ENCODE data around the gene BRD7. TPM values are rescaled to one million over a fixed set of nuclear protein-coding genes. Genes with fewer than 3 reads are reported as not detected.

Gene BRD7
- total and polyA plus RNA-seq, 7 donors, result 34.2 to 56.4 (median 52.0) TPM

DNA sequence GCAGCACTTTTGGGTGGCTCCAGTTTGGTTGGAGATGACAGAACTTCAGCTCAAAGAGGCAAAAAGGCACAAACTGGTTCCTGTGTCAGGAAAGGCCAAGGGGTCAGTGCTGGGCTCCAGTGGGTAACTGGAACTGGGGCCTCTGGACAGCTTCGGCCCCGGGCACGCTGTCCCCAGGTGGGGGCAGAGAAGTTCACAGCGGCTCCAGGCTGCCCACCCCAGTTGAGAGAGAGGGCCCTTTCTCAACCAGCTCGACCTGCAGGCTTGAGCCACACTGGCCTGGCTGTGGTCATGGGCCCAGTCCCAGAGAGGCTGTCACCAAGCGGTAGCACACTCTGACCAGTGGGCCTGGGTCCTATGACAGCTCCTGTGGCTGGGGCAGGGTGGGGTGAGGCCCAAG, 77.9 kb downstream of the BRD7 start:
- H3K36me3 ChIP-seq, result peaks cover 0 to 6% (median 2%) of the 10 kb centered on the region in 4 donors
- H3K4me1 ChIP-seq, result no peaks in the 10 kb centered on the region
- H3K27ac ChIP-seq, result no peak overlapping the region
- intact Hi-C loops (cut with DNase I), result no loop called here
- DNase-seq, result no peak
- H3K4me3 ChIP-seq, result no peak overlapping the region
- no peaks in the 10 kb centered on the region for H3K27me3 ChIP-seq
- no peaks in the 10 kb centered on the region for H3K9me3 ChIP-seq
- WGBS, 2 donors, result 96 to 97% methylated on average over 6 of the region's 6 CpGs
- TF ChIP-seq EP300 (IDR thresholded peaks at IDR 0.05), result no peak
- TF ChIP-seq POLR2A (IDR thresholded peaks at IDR 0.05), result no peak
- TF ChIP-seq, protein P1, sequence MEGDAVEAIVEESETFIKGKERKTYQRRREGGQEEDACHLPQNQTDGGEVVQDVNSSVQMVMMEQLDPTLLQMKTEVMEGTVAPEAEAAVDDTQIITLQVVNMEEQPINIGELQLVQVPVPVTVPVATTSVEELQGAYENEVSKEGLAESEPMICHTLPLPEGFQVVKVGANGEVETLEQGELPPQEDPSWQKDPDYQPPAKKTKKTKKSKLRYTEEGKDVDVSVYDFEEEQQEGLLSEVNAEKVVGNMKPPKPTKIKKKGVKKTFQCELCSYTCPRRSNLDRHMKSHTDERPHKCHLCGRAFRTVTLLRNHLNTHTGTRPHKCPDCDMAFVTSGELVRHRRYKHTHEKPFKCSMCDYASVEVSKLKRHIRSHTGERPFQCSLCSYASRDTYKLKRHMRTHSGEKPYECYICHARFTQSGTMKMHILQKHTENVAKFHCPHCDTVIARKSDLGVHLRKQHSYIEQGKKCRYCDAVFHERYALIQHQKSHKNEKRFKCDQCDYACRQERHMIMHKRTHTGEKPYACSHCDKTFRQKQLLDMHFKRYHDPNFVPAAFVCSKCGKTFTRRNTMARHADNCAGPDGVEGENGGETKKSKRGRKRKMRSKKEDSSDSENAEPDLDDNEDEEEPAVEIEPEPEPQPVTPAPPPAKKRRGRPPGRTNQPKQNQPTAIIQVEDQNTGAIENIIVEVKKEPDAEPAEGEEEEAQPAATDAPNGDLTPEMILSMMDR (IDR thresholded peaks at IDR 0.05), result no peak
- TF ChIP-seq POLR2AphosphoS5 (IDR thresholded peaks at IDR 0.05), result no peak

- intact Hi-C loops (cut with DNase I), result no loop called here
These were observed 78.6 kb downstream of the BRD7 start for GRCh38 chr16:50289950-50290764.

GRCh38 chr16:50288920-50289319, 79.9 kb downstream of the BRD7 start:
- peaks cover 0 to 7% (median 2%) of the 10 kb centered on the region in 4 donors for H3K4me1 ChIP-seq
- H3K27me3 ChIP-seq, result no peaks in the 10 kb centered on the region
- TF ChIP-seq, protein P1 (IDR thresholded peaks at IDR 0.05), result no peak
- TF ChIP-seq EP300 (IDR thresholded peaks at IDR 0.05) (no peak), POLR2A (IDR thresholded peaks at IDR 0.05) (no peak), POLR2AphosphoS5 (IDR thresholded peaks at IDR 0.05) (no peak)
- no peak for DNase-seq
- H3K9me3 ChIP-seq, result no peaks in the 10 kb centered on the region
- H3K4me3 ChIP-seq, result no peak overlapping the region
- intact Hi-C loops (cut with DNase I), result no loop called here
- 92% methylated on average over 3 of the region's 3 CpGs for whole genome bisulfite sequencing, 2 donors
- no peak overlapping the region for H3K27ac ChIP-seq
- peaks cover 0 to 6% (median 2%) of the 10 kb centered on the region in 4 donors for H3K36me3 ChIP-seq

More at GRCh38 chr16:50289950-50290764, 78.6 kb downstream of the BRD7 start:
- DNase-seq, result no peak
- H3K9me3 ChIP-seq, result no peaks in the 10 kb centered on the region
- H3K36me3 ChIP-seq, result peaks cover 0 to 6% (median 2%) of the 10 kb centered on the region in 4 donors
- TF ChIP-seq POLR2A (IDR thresholded peaks at IDR 0.05), result no peak
- no peak for TF ChIP-seq EP300 (IDR thresholded peaks at IDR 0.05)
- no peak for TF ChIP-seq POLR2AphosphoS5 (IDR thresholded peaks at IDR 0.05)
- TF ChIP-seq, protein P1 (IDR thresholded peaks at IDR 0.05), result no peak
- H3K4me3 ChIP-seq, result no peak overlapping the region
- H3K27ac ChIP-seq, result no peak overlapping the region
- no peaks in the 10 kb centered on the region for H3K27me3 ChIP-seq
- WGBS, 2 donors, result 89 to 90% methylated on average over 30 of the region's 30 CpGs
- H3K4me1 ChIP-seq, result no peaks in the 10 kb centered on the region

GRCh38 chr16:50288026-50288425, 80.8 kb downstream of the BRD7 start:
- H3K27ac ChIP-seq, result no peak overlapping the region
- TF ChIP-seq POLR2A (IDR thresholded peaks at IDR 0.05) (no peak), POLR2AphosphoS5 (IDR thresholded peaks at IDR 0.05) (no peak)
- H3K4me3 ChIP-seq, result no peak overlapping the region
- H3K9me3 ChIP-seq, result no peaks in the 10 kb centered on the region
- H3K36me3 ChIP-seq, result peaks cover 0 to 4% (median 2%) of the 10 kb centered on the region in 4 donors
- H3K4me1 ChIP-seq, result peaks cover 0 to 7% (median 2%) of the 10 kb centered on the region in 4 donors
- H3K27me3 ChIP-seq, result no peaks in the 10 kb centered on the region
- no peak for DNase-seq
- 86 to 89% methylated on average over 17 of the region's 17 CpGs for WGBS, 2 donors
- intact Hi-C loops (cut with DNase I), result no loop called here

DNA sequence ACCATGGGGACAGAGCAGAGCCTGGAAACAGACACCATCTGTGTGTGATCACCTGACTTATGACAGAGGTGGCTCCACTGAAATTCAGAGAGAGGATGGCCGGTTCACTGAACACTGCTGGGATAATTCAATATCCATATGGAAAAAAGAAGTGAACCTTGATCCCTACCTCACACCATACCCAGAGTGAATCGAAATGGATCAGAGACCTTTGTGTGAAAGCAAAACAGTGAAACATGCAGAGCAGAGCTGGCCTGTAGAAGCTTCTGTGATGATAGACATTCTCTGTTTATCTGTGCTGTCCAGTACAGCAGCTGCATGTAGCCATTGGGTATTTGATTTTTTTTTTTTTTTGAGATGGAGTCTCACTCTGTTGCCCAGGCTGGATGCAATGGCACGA, 82.1 kb downstream of the BRD7 start:
- peaks cover 0 to 7% (median 2%) of the 10 kb centered on the region in 4 donors for H3K4me1 ChIP-seq
- no peak for DNase-seq
- intact Hi-C loops (cut with DNase I), result no loop called here
- H3K27me3 ChIP-seq, result no peaks in the 10 kb centered on the region
- 97% methylated on average over 3 of the region's 3 CpGs for WGBS, 2 donors
- H3K9me3 ChIP-seq, result no peaks in the 10 kb centered on the region
- TF ChIP-seq POLR2A (IDR thresholded peaks at IDR 0.05) (no peak), EP300 (IDR thresholded peaks at IDR 0.05) (no peak), POLR2AphosphoS5 (IDR thresholded peaks at IDR 0.05) (no peak)
- TF ChIP-seq, protein P1 (IDR thresholded peaks at IDR 0.05), result no peak
- H3K27ac ChIP-seq, result no peak overlapping the region
- H3K36me3 ChIP-seq, result no peaks in the 10 kb centered on the region
- no peak overlapping the region for H3K4me3 ChIP-seq

Measured in sigmoid colon (tissue), 7 donors.